GM12878 (cell line): ENCODE data around the gene ABHD2. TPM values are rescaled to one million over a fixed set of nuclear protein-coding genes. Genes with fewer than 3 reads are reported as not detected.

Source experiments
- BMI1 ChIP-seq: fragments of 450-650 bp; IDR thresholded peaks from 2 replicates; pipeline ENCODE4 v1.6.1; 2016; ENCODE audit warnings: mild to moderate bottlenecking, moderate library complexity, borderline replicate concordance
- CHD4 ChIP-seq: fragments of 200-600 bp; sonication (generic); IDR thresholded peaks from 2 replicates; pipeline ENCODE4 v1.6.1; 2016; ENCODE audit warnings: mild to moderate bottlenecking
- EGR1 ChIP-seq, 2 experiments: IDR thresholded peaks; 1 replicate in 1 of 2; 2 replicates in 1 of 2; pipeline ENCODE4 v1.6.1; 2011 to 2012; ENCODE audit warnings: low read depth in 2 of 2, low read length in 2 of 2, borderline replicate concordance in 1 of 2, mild to moderate bottlenecking in 1 of 2, moderate library complexity in 1 of 2
- ETV6 ChIP-seq, 2 experiments: fragments of 450-650 bp in 1 of 2; IDR thresholded peaks in 1 of 2; conservative IDR thresholded peaks in 1 of 2; 2 replicates each; pipeline ENCODE4 v1.6.1; 2014; ENCODE audit warnings: antibody characterized with exemption in 1 of 2, borderline replicate concordance in 1 of 2, low read depth in 1 of 2, mild to moderate bottlenecking in 1 of 2, moderate library complexity in 1 of 2
- EZH2 ChIP-seq: IDR thresholded peaks from 2 replicates; pipeline ENCODE4 v1.6.1; 2012; ENCODE audit warnings: low read depth, mild to moderate bottlenecking, control low read depth, inconsistent platforms, low read length, borderline replicate concordance; ENCODE audit not compliant: control insufficient read depth
- FOS ChIP-seq: IDR thresholded peaks from 3 replicates; pipeline ENCODE4 v1.6.1; 2011; ENCODE audit warnings: borderline replicate concordance; ENCODE audit not compliant: insufficient read length; ENCODE audit errors: extremely low read depth
- KLF5 ChIP-seq: fragments of 450-650 bp; IDR thresholded peaks from 2 replicates; pipeline ENCODE4 v1.6.1; 2014; ENCODE audit warnings: mild to moderate bottlenecking; ENCODE audit not compliant: partially characterized antibody
- POLR2A ChIP-seq: IDR thresholded peaks from 2 replicates; pipeline ENCODE4 v1.6.1; 2011; ENCODE audit warnings: low read depth, mild to moderate bottlenecking, low read length
- RELB ChIP-seq: fragments of 450-650 bp; IDR thresholded peaks from 2 replicates; pipeline ENCODE4 v1.6.1; 2017; ENCODE audit warnings: low read depth, mild to moderate bottlenecking, moderate library complexity
- TCF3 ChIP-seq: IDR thresholded peaks from 2 replicates; pipeline ENCODE4 v1.6.1; 2012; ENCODE audit warnings: low read depth, mild to moderate bottlenecking, low read length, borderline replicate concordance; ENCODE audit not compliant: insufficient read depth
- ZNF207 ChIP-seq: fragments of 450-650 bp; IDR thresholded peaks from 2 replicates; pipeline ENCODE4 v1.6.1; 2014; ENCODE audit warnings: antibody characterized with exemption, mild to moderate bottlenecking, borderline replicate concordance
- polyA plus RNA-seq, 11 experiments: library from polyadenylated mRNA; depleted of rRNA in 4 of 11; unstranded in 6 of 11; stranded (reverse) in 5 of 11; fragments of >200 nt; fragmentation: Nextera tagmentation in 4 of 11; fragmentation: Illumina TruSeq in 1 of 11; extraction: Ambion mirVana in 4 of 11; extraction: Trizol in 1 of 11; gene quantifications; 1 replicate in 1 of 11; 2 replicates in 10 of 11; pipeline versions ENCODE4 v1.2.1 to v1.2.3, GENCODE V29; 2011 to 2016; ENCODE audit warnings: inconsistent platforms in 2 of 11, missing spikeins in 2 of 11, low read depth in 1 of 11
- total RNA-seq, 4 experiments: library from RNA; depleted of rRNA in 3 of 4; stranded (reverse); fragments of >200 nt in 3 of 4; fragmentation: Illumina TruSeq in 1 of 4; extraction: Trizol in 1 of 4; gene quantifications; 2 replicates each; pipeline versions ENCODE4 v1.2.1 to v1.2.3, GENCODE V29; 2013 to 2021

ABHD2 gene
- total and polyA plus RNA-seq, 10 of the 15 experiments (the other 5 are each of a cell fraction or from before 2014, with no cell fraction given), result 1.2 to 33.6 (median 20.4) TPM

- TF ChIP-seq RELB (no peak), BMI1 (no peak), KLF5 (no peak), FOS (no peak), ETV6 (conservative IDR thresholded peaks at IDR 0.05 in 1 of 2, IDR thresholded peaks at IDR 0.05 in 1 of 2; ENCODE audit: borderline replicate concordance in 1 of 2, low read depth in 1 of 2) (no peak), TCF3 (no peak), POLR2A (no peak), CHD4 (no peak), ZNF207 (no peak), EZH2 (no peak), EGR1 (IDR thresholded peaks at IDR 0.05; ENCODE audit: borderline replicate concordance in 1 of 2, low read depth in 2 of 2, low read length in 2 of 2) (no peak)
- TF ChIP-seq, all 136 proteins: peak for 0
These were observed 117.8 kb downstream of the ABHD2 start (continued) for GRCh38 chr15:89205991-89206585.
